ENCODE data around the gene FLAD1. TPM values are rescaled to one million over a fixed set of nuclear protein-coding genes. Genes with fewer than 3 reads are reported as not detected.

The FLAD1 gene
- total and polyA plus RNA-seq, 9 donors: 16.7 to 21.9 (median 20.3) TPM

- H3K27me3 ChIP-seq (ENCODE audit: control insufficient read depth, insufficient read depth, low read length): no peaks in the 10 kb centered on the region
- no peak for DNase-seq
- 93% methylated on average over 2 of the region's 6 CpGs for WGBS (ENCODE audit: insufficient coverage)
- H3K27ac ChIP-seq (ENCODE audit: low read length): no peak overlapping the region
- H3K36me3 ChIP-seq (ENCODE audit: control insufficient read depth, insufficient read depth, low read length): peaks cover 7% of the 10 kb centered on the region
- no peak overlapping the region for H3K4me3 ChIP-seq (ENCODE audit: low read length)
- H3K4me1 ChIP-seq (ENCODE audit: control insufficient read depth, insufficient read depth, low read length): peaks cover 47% of the 10 kb centered on the region
- H3K9me3 ChIP-seq (replicated peaks; ENCODE audit: control insufficient read depth, low read depth, low read length): no peaks in the 10 kb centered on the region
These were observed 28.4 kb downstream of the FLAD1 start for GRCh38 chr1:155011437-155012025.

GRCh38 chr1:155012026-155012546 lies 28.9 kb downstream of the FLAD1 start:
- Histone ChIP-seq H3K4me3 (ENCODE audit: low read length) (no peak overlapping the region), H3K36me3 (ENCODE audit: control insufficient read depth, insufficient read depth, low read length) (peaks cover 8% of the 10 kb centered on the region), H3K4me1 (ENCODE audit: control insufficient read depth, insufficient read depth, low read length) (peaks cover 46% of the 10 kb centered on the region), H3K27me3 (ENCODE audit: control insufficient read depth, insufficient read depth, low read length) (no peaks in the 10 kb centered on the region), H3K27ac (ENCODE audit: low read length) (no peak overlapping the region), H3K9me3 (replicated peaks; ENCODE audit: control insufficient read depth, low read depth, low read length) (no peaks in the 10 kb centered on the region)
- no peak for DNase-seq
- 50% methylated on average over 1 of the region's 9 CpGs for WGBS (ENCODE audit: insufficient coverage)

GRCh38 chr1:155012776-155013602 lies 29.8 kb downstream of the FLAD1 start:
- no CpG with 5 or more reads among the region's 3 CpGs for WGBS (ENCODE audit: insufficient coverage)
- Histone ChIP-seq H3K36me3 (ENCODE audit: control insufficient read depth, insufficient read depth, low read length) (peaks cover 8% of the 10 kb centered on the region), H3K4me1 (ENCODE audit: control insufficient read depth, insufficient read depth, low read length) (peaks cover 43% of the 10 kb centered on the region), H3K27me3 (ENCODE audit: control insufficient read depth, insufficient read depth, low read length) (no peaks in the 10 kb centered on the region), H3K4me3 (ENCODE audit: low read length) (no peak overlapping the region), H3K27ac (ENCODE audit: low read length) (no peak overlapping the region), H3K9me3 (replicated peaks; ENCODE audit: control insufficient read depth, low read depth, low read length) (no peaks in the 10 kb centered on the region)
- DNase-seq: no peak

GRCh38 chr1:155013632-155014031 lies 30.5 kb downstream of the FLAD1 start:
- H3K36me3 ChIP-seq (ENCODE audit: control insufficient read depth, insufficient read depth, low read length): peaks cover 8% of the 10 kb centered on the region
- WGBS (ENCODE audit: insufficient coverage): 26% methylated on average over 2 of the region's 8 CpGs
- H3K9me3 ChIP-seq (replicated peaks; ENCODE audit: control insufficient read depth, low read depth, low read length): no peaks in the 10 kb centered on the region
- peaks cover 38% of the 10 kb centered on the region for H3K4me1 ChIP-seq (ENCODE audit: control insufficient read depth, insufficient read depth, low read length)
- H3K4me3 ChIP-seq (ENCODE audit: low read length): no peak overlapping the region
- DNase-seq: no peak
- no peak overlapping the region for H3K27ac ChIP-seq (ENCODE audit: low read length)
- H3K27me3 ChIP-seq (ENCODE audit: control insufficient read depth, insufficient read depth, low read length): no peaks in the 10 kb centered on the region

GRCh38 chr1:155014709-155015508 lies 31.8 kb downstream of the FLAD1 start:
- H3K36me3 ChIP-seq (ENCODE audit: control insufficient read depth, insufficient read depth, low read length): peaks cover 8% of the 10 kb centered on the region
- 83% methylated on average over 21 of the region's 31 CpGs for WGBS (ENCODE audit: insufficient coverage)
- no peaks in the 10 kb centered on the region for H3K9me3 ChIP-seq (replicated peaks; ENCODE audit: control insufficient read depth, low read depth, low read length)
- no peak overlapping the region for H3K4me3 ChIP-seq (ENCODE audit: low read length)
- no peak overlapping the region for H3K27ac ChIP-seq (ENCODE audit: low read length)
- no peak for DNase-seq
- no peaks in the 10 kb centered on the region for H3K27me3 ChIP-seq (ENCODE audit: control insufficient read depth, insufficient read depth, low read length)
- peaks cover 30% of the 10 kb centered on the region for H3K4me1 ChIP-seq (ENCODE audit: control insufficient read depth, insufficient read depth, low read length)

GRCh38 chr1:155015527-155016230 lies 32.5 kb downstream of the FLAD1 start:
- WGBS (ENCODE audit: insufficient coverage): 89% methylated on average over 12 of the region's 16 CpGs
- Histone ChIP-seq H3K9me3 (replicated peaks; ENCODE audit: control insufficient read depth, low read depth, low read length) (no peaks in the 10 kb centered on the region), H3K4me3 (ENCODE audit: low read length) (no peak overlapping the region), H3K27ac (ENCODE audit: low read length) (no peak overlapping the region), H3K27me3 (ENCODE audit: control insufficient read depth, insufficient read depth, low read length) (no peaks in the 10 kb centered on the region), H3K4me1 (ENCODE audit: control insufficient read depth, insufficient read depth, low read length) (peaks cover 26% of the 10 kb centered on the region), H3K36me3 (ENCODE audit: control insufficient read depth, insufficient read depth, low read length) (peaks cover 8% of the 10 kb centered on the region)
- DNase-seq: no peak

GRCh38 chr1:155016231-155016831 lies 33.2 kb downstream of the FLAD1 start:
- H3K36me3 ChIP-seq (ENCODE audit: control insufficient read depth, insufficient read depth, low read length): peaks cover 8% of the 10 kb centered on the region
- H3K27me3 ChIP-seq (ENCODE audit: control insufficient read depth, insufficient read depth, low read length): no peaks in the 10 kb centered on the region
- H3K4me1 ChIP-seq (ENCODE audit: control insufficient read depth, insufficient read depth, low read length): peaks cover 20% of the 10 kb centered on the region
- 85% methylated on average over 21 of the region's 26 CpGs for WGBS (ENCODE audit: insufficient coverage)
- no peaks in the 10 kb centered on the region for H3K9me3 ChIP-seq (replicated peaks; ENCODE audit: control insufficient read depth, low read depth, low read length)
- H3K4me3 ChIP-seq (ENCODE audit: low read length): no peak overlapping the region
- no peak for DNase-seq
- H3K27ac ChIP-seq (ENCODE audit: low read length): no peak overlapping the region

- peak; percentile 94 for DNase-seq
- Histone ChIP-seq H3K4me1 (ENCODE audit: control insufficient read depth, insufficient read depth, low read length) (peaks cover 16% of the 10 kb centered on the region), H3K36me3 (ENCODE audit: control insufficient read depth, insufficient read depth, low read length) (peaks cover 8% of the 10 kb centered on the region), H3K27ac (ENCODE audit: low read length) (peak overlapping the region; percentile 74), H3K27me3 (ENCODE audit: control insufficient read depth, insufficient read depth, low read length) (no peaks in the 10 kb centered on the region), H3K4me3 (ENCODE audit: low read length) (peak overlapping the region; percentile 47), H3K9me3 (replicated peaks; ENCODE audit: control insufficient read depth, low read depth, low read length) (no peaks in the 10 kb centered on the region)
- 3% methylated on average over 11 of the region's 49 CpGs for WGBS (ENCODE audit: insufficient coverage)
These were observed 34.1 kb downstream of the FLAD1 start for GRCh38 chr1:155017041-155017945.

GRCh38 chr1:155017946-155018316 lies 34.8 kb downstream of the FLAD1 start:
- Histone ChIP-seq H3K4me3 (ENCODE audit: low read length) (peak overlapping the region; percentile 47), H3K27ac (ENCODE audit: low read length) (no peak overlapping the region), H3K9me3 (replicated peaks; ENCODE audit: control insufficient read depth, low read depth, low read length) (no peaks in the 10 kb centered on the region), H3K36me3 (ENCODE audit: control insufficient read depth, insufficient read depth, low read length) (peaks cover 8% of the 10 kb centered on the region), H3K4me1 (ENCODE audit: control insufficient read depth, insufficient read depth, low read length) (peaks cover 15% of the 10 kb centered on the region), H3K27me3 (ENCODE audit: control insufficient read depth, insufficient read depth, low read length) (no peaks in the 10 kb centered on the region)
- WGBS (ENCODE audit: insufficient coverage): no CpG with 5 or more reads among the region's 6 CpGs
- no peak for DNase-seq
